IMR-90 (cell line): ENCODE data around the gene HEATR9. TPM values are rescaled to one million over a fixed set of nuclear protein-coding genes. Genes with fewer than 3 reads are reported as not detected.

ENCODE experiments used
- ATAC-seq: fragments of 200-7000 bp; cut with Tn5 transposase; 2 replicates; pipeline ENCODE4 v1.9.1; 2020; ENCODE audit warnings: low read depth, mild to moderate bottlenecking, moderate library complexity
- BruUV-seq: library from RNA; stranded (reverse); fragments of 400-500 nt; replicated peaks from 2 replicates; lab custom pipeline; 2021; lab: Mats Ljungman, UMichigan
- CTCF ChIA-PET: fragments of 300-600 bp; formaldehyde crosslinking; extraction: SDS; loops from one replicate; lab custom pipeline; 2021; ENCODE audit warnings: antibody characterized with exemption; lab: Yijun Ruan, JAX
- POLR2A ChIA-PET: fragments of 300-600 bp; sonication (Branson Sonifier 250); formaldehyde crosslinking; loops from one replicate; lab custom pipeline; 2022; ENCODE audit warnings: antibody characterized with exemption; ENCODE audit not compliant: unreplicated experiment; lab: Charles Lee
- DNase-seq: peaks from one replicate; pipeline ENCODE4 v3.0.0; 2013
- H2AFZ ChIP-seq: replicated peaks from 2 replicates; pipeline ENCODE3; 2013; ENCODE audit warnings: low read length, mild to moderate bottlenecking; ENCODE audit not compliant: poor library complexity
- H2AK5ac ChIP-seq: 2 replicates; pipeline ENCODE4 v1.6.1; 2013; ENCODE audit warnings: low read depth, low read length, inconsistent platforms
- H2AK9ac ChIP-seq: replicated peaks from 2 replicates; pipeline ENCODE3; 2013; ENCODE audit warnings: mild to moderate bottlenecking, low read depth, low read length, moderate library complexity; ENCODE audit not compliant: poor library complexity
- H2BK120ac ChIP-seq: 2 replicates; pipeline ENCODE4 v1.6.1; 2013; ENCODE audit warnings: low read depth, low read length, inconsistent platforms
- H2BK15ac ChIP-seq: 3 replicates; pipeline ENCODE4 v1.6.1; 2013; ENCODE audit warnings: low read depth, low read length, inconsistent platforms
- H2BK20ac ChIP-seq: 2 replicates; pipeline ENCODE4 v1.6.1; 2013; ENCODE audit warnings: low read depth, mild to moderate bottlenecking, inconsistent platforms, low read length, moderate library complexity
- H2BK5ac ChIP-seq: 2 replicates; pipeline ENCODE4 v1.6.1; 2013; ENCODE audit warnings: mild to moderate bottlenecking, low read depth, low read length, inconsistent platforms; ENCODE audit not compliant: poor library complexity, severe bottlenecking
- H3K14ac ChIP-seq: replicated peaks from 2 replicates; pipeline ENCODE4 v1.6.1; 2013; ENCODE audit warnings: low read depth, low read length, inconsistent platforms
- H3K18ac ChIP-seq: 2 replicates; pipeline ENCODE4 v1.6.1; 2013; ENCODE audit warnings: low read depth, low read length, control low read depth
- H3K23ac ChIP-seq: 2 replicates; pipeline ENCODE4 v1.6.1; 2013; ENCODE audit warnings: low read depth, low read length, inconsistent platforms
- H3K27ac ChIP-seq: 2 replicates; pipeline ENCODE4 v1.5.1; 2013; ENCODE audit warnings: mild to moderate bottlenecking, control low read depth, low read length; ENCODE audit not compliant: insufficient read depth
- H3K27me3 ChIP-seq: 2 replicates; pipeline ENCODE4 v1.6.1; 2013; ENCODE audit warnings: low read length; ENCODE audit not compliant: control insufficient read depth, insufficient read depth
- H3K36me3 ChIP-seq: 2 replicates; pipeline ENCODE4 v1.6.1; 2013; ENCODE audit warnings: low read length, mixed read lengths; ENCODE audit not compliant: control insufficient read depth, insufficient read depth
- H3K4ac ChIP-seq: 2 replicates; pipeline ENCODE4 v1.6.1; 2013; ENCODE audit warnings: low read depth, low read length, inconsistent platforms
- H3K4me1 ChIP-seq: 2 replicates; pipeline ENCODE4 v1.6.1; 2013; ENCODE audit warnings: low read length, mixed read lengths; ENCODE audit not compliant: control insufficient read depth, insufficient read depth
- H3K4me2 ChIP-seq: 2 replicates; pipeline ENCODE4 v1.6.1; 2013; ENCODE audit warnings: low read depth, mild to moderate bottlenecking, control low read depth, low read length, moderate library complexity
- H3K4me3 ChIP-seq: 2 replicates; pipeline ENCODE4 v1.5.1; 2013; ENCODE audit warnings: low read depth, mild to moderate bottlenecking, control low read depth, low read length, moderate library complexity; ENCODE audit not compliant: insufficient read depth
- H3K56ac ChIP-seq: 2 replicates; pipeline ENCODE4 v1.6.1; 2013; ENCODE audit warnings: low read length, inconsistent platforms; ENCODE audit not compliant: insufficient read depth; ENCODE audit errors: extremely low read depth
- H3K79me1 ChIP-seq, 2 experiments: 2 replicates each; pipeline ENCODE4 v1.6.1; 2013; ENCODE audit warnings: low read length in 2 of 2, inconsistent platforms in 1 of 2, low read depth in 1 of 2
- H3K9ac ChIP-seq: 2 replicates; pipeline ENCODE4 v1.6.1; 2013; ENCODE audit warnings: low read depth, low read length, control low read depth
- H3K9me1 ChIP-seq: 2 replicates; pipeline ENCODE4 v1.6.1; 2013; ENCODE audit warnings: low read length, inconsistent platforms; ENCODE audit not compliant: insufficient read depth
- H3K9me3 ChIP-seq: 2 replicates; pipeline ENCODE4 v1.6.1; 2013; ENCODE audit warnings: low read length; ENCODE audit not compliant: control insufficient read depth, insufficient read depth
- H4K20me1 ChIP-seq: 2 replicates; pipeline ENCODE4 v1.6.1; 2013; ENCODE audit warnings: low read length, inconsistent platforms; ENCODE audit not compliant: insufficient read depth
- H4K5ac ChIP-seq: 2 replicates; pipeline ENCODE4 v1.6.1; 2013; ENCODE audit warnings: mild to moderate bottlenecking, low read depth, low read length, control low read depth
- H4K8ac ChIP-seq, 2 experiments: 2 replicates each; pipeline ENCODE4 v1.6.1; 2013; ENCODE audit warnings: low read depth in 2 of 2, low read length in 2 of 2, control low read depth in 1 of 2, inconsistent platforms in 1 of 2
- H4K91ac ChIP-seq: 2 replicates; pipeline ENCODE4 v1.6.1; 2013; ENCODE audit warnings: low read depth, low read length, inconsistent platforms; ENCODE audit not compliant: insufficient read depth
- BHLHE40 ChIP-seq: fragments of 150-350 bp; IDR thresholded peaks from 2 replicates; pipeline ENCODE4 v1.6.1; 2016; ENCODE audit warnings: mild to moderate bottlenecking, low read depth, low read length
- CEBPB ChIP-seq: IDR thresholded peaks from 2 replicates; pipeline ENCODE4 v1.6.1; 2012; ENCODE audit warnings: low read depth, low read length, improper control_type of control experiment
- CHD1 ChIP-seq: IDR thresholded peaks from 2 replicates; pipeline ENCODE4 v1.6.1; 2012; ENCODE audit warnings: low read depth, low read length, improper control_type of control experiment
- FOS ChIP-seq: fragments of 150-350 bp; IDR thresholded peaks from 2 replicates; pipeline ENCODE4 v1.6.1; 2016; ENCODE audit warnings: low read depth, low read length
- MAFK ChIP-seq: IDR thresholded peaks from 2 replicates; pipeline ENCODE4 v1.6.1; 2012; ENCODE audit warnings: low read depth, low read length, improper control_type of control experiment
- MAZ ChIP-seq: IDR thresholded peaks from 2 replicates; pipeline ENCODE4 v1.6.1; 2012; ENCODE audit warnings: low read depth, mild to moderate bottlenecking, low read length, improper control_type of control experiment, moderate library complexity, borderline replicate concordance
- MXI1 ChIP-seq: IDR thresholded peaks from 2 replicates; pipeline ENCODE4 v1.6.1; 2012; ENCODE audit warnings: low read depth, mild to moderate bottlenecking, low read length, moderate library complexity, borderline replicate concordance
- NFE2L2 ChIP-seq: fragments of 150-350 bp; IDR thresholded peaks from 2 replicates; pipeline ENCODE4 v1.6.1; 2016; ENCODE audit warnings: low read depth, mild to moderate bottlenecking, low read length
- POLR2A ChIP-seq: IDR thresholded peaks from 2 replicates; pipeline ENCODE4 v1.6.1; 2012; ENCODE audit warnings: mild to moderate bottlenecking, low read depth, low read length
- RAD21 ChIP-seq: IDR thresholded peaks from 2 replicates; pipeline ENCODE4 v1.6.1; 2012; ENCODE audit warnings: low read length, improper control_type of control experiment
- RCOR1 ChIP-seq: IDR thresholded peaks from 2 replicates; pipeline ENCODE4 v1.6.1; 2012; ENCODE audit warnings: mild to moderate bottlenecking, low read length, improper control_type of control experiment; ENCODE audit not compliant: insufficient replicate concordance
- RFX5 ChIP-seq: IDR thresholded peaks from 2 replicates; pipeline ENCODE4 v1.8.0; 2012; ENCODE audit warnings: low read depth, mild to moderate bottlenecking, low read length, moderate library complexity
- SMC3 ChIP-seq: fragments of 150-350 bp; IDR thresholded peaks from 2 replicates; pipeline ENCODE4 v1.6.1; 2016; ENCODE audit warnings: low read depth, mild to moderate bottlenecking, antibody characterized with exemption, low read length, moderate library complexity
- WGBS, 2 experiments: methylation state at CpG; one replicate each; pipeline versions ENCODE4 v1.1.5 to v1.1.7; 2013; ENCODE audit warnings: missing lambda C conversion rate in 2 of 2; ENCODE audit not compliant: insufficient read length in 1 of 2; ENCODE audit errors: extremely low coverage in 2 of 2; 5-methylcytosine and 5-hydroxymethylcytosine counted together
- dilution Hi-C: fragments of 300-500 bp; cut with HindIII; formaldehyde crosslinking; loops from one replicate; pipeline ENCODE4 v1.14.3; 2018; ENCODE audit warnings: low sequenced_read_pairs; ENCODE audit not compliant: unreplicated experiment
- in situ Hi-C: fragments of 300-500 bp; cut with MboI; formaldehyde crosslinking; loops from 3 replicates; pipeline ENCODE4 v1.14.3; 2019; ENCODE audit warnings: low sequenced_read_pairs, inconsistent platforms, mixed read lengths
- intact Hi-C: fragments of 100-400 bp; cut with micrococcal nuclease; formaldehyde crosslinking; loops from 2 replicates; pipeline ENCODE4 v1.10.0; 2022
- polyA plus RNA-seq, 3 experiments: library from polyadenylated mRNA; depleted of rRNA; stranded (reverse); fragments of >200 nt; gene quantifications; 2 replicates each; pipeline ENCODE4 v1.2.3, GENCODE V29; 2012; ENCODE audit warnings: low replicate concordance in 1 of 3
- total RNA-seq: library from RNA; depleted of rRNA; stranded (reverse); fragments of >200 nt; gene quantifications from 2 replicates; pipeline ENCODE4 v1.2.3, GENCODE V29; 2012
- TF ChIP-seq, protein P1 (sequence below): fragments of 150-350 bp; IDR thresholded peaks from 2 replicates; pipeline ENCODE4 v1.6.1; 2016; ENCODE audit warnings: low read depth, mild to moderate bottlenecking, low read length, moderate library complexity, borderline replicate concordance
- TF ChIP-seq, protein P2 (sequence below): conservative IDR thresholded peaks from 2 replicates; pipeline ENCODE4 v1.5.1; 2012; ENCODE audit warnings: mild to moderate bottlenecking, low read depth, low read length, improper control_type of control experiment
- TF ChIP-seq, protein P3 (sequence below): fragments of 150-350 bp; IDR thresholded peaks from 2 replicates; pipeline ENCODE4 v1.6.1; 2017; ENCODE audit warnings: mild to moderate bottlenecking, antibody characterized with exemption, low read length, low read depth

HEATR9 gene
- total and polyA plus RNA-seq, 2 of the 4 experiments (the other 2 are of a cell fraction): not detected

DNA sequence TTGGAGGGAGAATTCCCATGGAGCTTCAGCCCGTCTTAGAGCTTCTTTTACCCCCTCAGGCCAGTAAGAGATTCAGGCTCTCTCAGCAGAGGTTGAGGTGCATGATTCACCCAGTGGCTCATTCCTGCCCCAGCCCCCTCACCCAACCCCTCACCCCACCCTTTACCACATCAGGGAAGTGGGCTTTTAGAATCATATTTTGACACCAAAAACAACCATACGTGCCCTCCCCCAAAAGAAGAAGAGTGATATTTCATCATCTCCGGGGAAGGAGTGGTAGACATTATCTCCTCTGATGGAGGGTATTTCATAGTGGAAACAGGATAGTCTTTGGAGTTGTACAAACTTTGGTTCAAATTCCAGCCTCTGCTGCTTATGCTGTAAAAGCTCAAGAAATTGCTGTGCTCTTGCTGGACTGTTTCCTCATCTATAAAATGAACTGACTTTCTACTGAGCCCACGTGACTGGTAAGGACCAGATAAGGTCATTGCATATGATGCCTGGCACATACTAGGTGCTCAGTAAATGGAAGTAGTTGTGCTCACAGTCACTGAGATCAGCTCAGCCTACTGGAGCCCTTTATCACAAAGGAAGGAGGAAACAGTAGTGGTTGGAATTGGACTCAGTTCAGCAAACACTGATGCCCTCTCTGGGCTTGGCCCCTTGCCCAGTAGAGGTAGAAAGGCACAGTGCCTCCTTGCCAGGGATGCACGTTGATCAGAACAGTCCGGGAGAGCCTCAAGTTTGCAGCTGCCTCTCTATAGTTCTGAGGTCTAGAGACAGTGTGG is 29.8 kb upstream of the HEATR9 start:
- POLR2A ChIA-PET: no interaction called here
- no peak for ATAC-seq

More for the DNA sequence above, 29.8 kb upstream of the HEATR9 start:
- no peak overlapping the region for H3K23ac ChIP-seq
- H4K8ac ChIP-seq: no peak overlapping the region
- H2AK5ac ChIP-seq: no peak overlapping the region
- no peaks in the 10 kb centered on the region for H3K4me1 ChIP-seq
- in situ Hi-C loops (no loop called here), dilution Hi-C loops (no loop called here), intact Hi-C loops (no loop called here)
- H3K4ac ChIP-seq: no peak overlapping the region
- no peak overlapping the region for H4K5ac ChIP-seq
- no peak overlapping the region for H3K14ac ChIP-seq
- H3K56ac ChIP-seq: no peak overlapping the region
- H3K4me3 ChIP-seq: no peak overlapping the region
- no peak overlapping the region for H4K91ac ChIP-seq
- no CpG with 5 or more reads among the region's 6 CpGs for WGBS, 2 experiments
- H3K9me3 ChIP-seq: no peaks in the 10 kb centered on the region
- no peaks in the 10 kb centered on the region for H3K9me1 ChIP-seq
- H4K20me1 ChIP-seq: no peaks in the 10 kb centered on the region
- no peak overlapping the region for H3K9ac ChIP-seq
- no peak overlapping the region for H2BK120ac ChIP-seq
- H2AFZ ChIP-seq: no peak overlapping the region
- peaks cover 3% of the 10 kb centered on the region for H3K27me3 ChIP-seq
- CTCF ChIA-PET: interaction anchor here (0.7 kb wide), 1 partner anchor 23 kb away, joined by 3 read pairs; no protein-coding TSS in a partner anchor
- no peak for DNase-seq
- H3K18ac ChIP-seq: no peak overlapping the region
- TF ChIP-seq NFE2L2 (no peak), CEBPB (no peak), RCOR1 (no peak), RAD21 (no peak), FOS (no peak), RFX5 (no peak), CHD1 (no peak), SMC3 (no peak), MXI1 (no peak), POLR2A (no peak), MAZ (no peak), MAFK (no peak), BHLHE40 (no peak)
- TF ChIP-seq, protein P1, sequence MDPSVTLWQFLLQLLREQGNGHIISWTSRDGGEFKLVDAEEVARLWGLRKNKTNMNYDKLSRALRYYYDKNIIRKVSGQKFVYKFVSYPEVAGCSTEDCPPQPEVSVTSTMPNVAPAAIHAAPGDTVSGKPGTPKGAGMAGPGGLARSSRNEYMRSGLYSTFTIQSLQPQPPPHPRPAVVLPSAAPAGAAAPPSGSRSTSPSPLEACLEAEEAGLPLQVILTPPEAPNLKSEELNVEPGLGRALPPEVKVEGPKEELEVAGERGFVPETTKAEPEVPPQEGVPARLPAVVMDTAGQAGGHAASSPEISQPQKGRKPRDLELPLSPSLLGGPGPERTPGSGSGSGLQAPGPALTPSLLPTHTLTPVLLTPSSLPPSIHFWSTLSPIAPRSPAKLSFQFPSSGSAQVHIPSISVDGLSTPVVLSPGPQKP: no peak
- TF ChIP-seq, protein P2, sequence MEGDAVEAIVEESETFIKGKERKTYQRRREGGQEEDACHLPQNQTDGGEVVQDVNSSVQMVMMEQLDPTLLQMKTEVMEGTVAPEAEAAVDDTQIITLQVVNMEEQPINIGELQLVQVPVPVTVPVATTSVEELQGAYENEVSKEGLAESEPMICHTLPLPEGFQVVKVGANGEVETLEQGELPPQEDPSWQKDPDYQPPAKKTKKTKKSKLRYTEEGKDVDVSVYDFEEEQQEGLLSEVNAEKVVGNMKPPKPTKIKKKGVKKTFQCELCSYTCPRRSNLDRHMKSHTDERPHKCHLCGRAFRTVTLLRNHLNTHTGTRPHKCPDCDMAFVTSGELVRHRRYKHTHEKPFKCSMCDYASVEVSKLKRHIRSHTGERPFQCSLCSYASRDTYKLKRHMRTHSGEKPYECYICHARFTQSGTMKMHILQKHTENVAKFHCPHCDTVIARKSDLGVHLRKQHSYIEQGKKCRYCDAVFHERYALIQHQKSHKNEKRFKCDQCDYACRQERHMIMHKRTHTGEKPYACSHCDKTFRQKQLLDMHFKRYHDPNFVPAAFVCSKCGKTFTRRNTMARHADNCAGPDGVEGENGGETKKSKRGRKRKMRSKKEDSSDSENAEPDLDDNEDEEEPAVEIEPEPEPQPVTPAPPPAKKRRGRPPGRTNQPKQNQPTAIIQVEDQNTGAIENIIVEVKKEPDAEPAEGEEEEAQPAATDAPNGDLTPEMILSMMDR: no peak
- TF ChIP-seq, protein P3, sequence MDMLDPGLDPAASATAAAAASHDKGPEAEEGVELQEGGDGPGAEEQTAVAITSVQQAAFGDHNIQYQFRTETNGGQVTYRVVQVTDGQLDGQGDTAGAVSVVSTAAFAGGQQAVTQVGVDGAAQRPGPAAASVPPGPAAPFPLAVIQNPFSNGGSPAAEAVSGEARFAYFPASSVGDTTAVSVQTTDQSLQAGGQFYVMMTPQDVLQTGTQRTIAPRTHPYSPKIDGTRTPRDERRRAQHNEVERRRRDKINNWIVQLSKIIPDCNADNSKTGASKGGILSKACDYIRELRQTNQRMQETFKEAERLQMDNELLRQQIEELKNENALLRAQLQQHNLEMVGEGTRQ: no peak
- no peak overlapping the region for H2AK9ac ChIP-seq
- H2BK15ac ChIP-seq: no peak overlapping the region
- H3K36me3 ChIP-seq: no peaks in the 10 kb centered on the region
- no peaks in the 10 kb centered on the region for H3K79me1 ChIP-seq
- H3K4me2 ChIP-seq: no peak overlapping the region
- no TSS peak for BruUV-seq
- no peak overlapping the region for H2BK5ac ChIP-seq
- H3K27ac ChIP-seq: no peak overlapping the region
- no peak overlapping the region for H2BK20ac ChIP-seq
